GM21717 (cell line): ENCODE measurements around the gene PRRC2B.
A peak's percentile ranks its signal among the peaks of the same experiment; 100 is the strongest.

ENCODE experiments used
- ATAC-seq: cut with Tn5 transposase; IDR thresholded peaks from one replicate; pipeline ENCODE4 v1.9.1; 2021; ENCODE audit warnings: mild to moderate bottlenecking, moderate library complexity; ENCODE audit not compliant: unreplicated experiment

Gene PRRC2B

GRCh38 chr9:131482343-131483006 is 88.6 kb downstream of the PRRC2B start:
- no peak for ATAC-seq

- ATAC-seq, result no peak
Measured at GRCh38 chr9:131483319-131484050, 89.6 kb downstream of the PRRC2B start.

GRCh38 chr9:131484051-131484445 is 90.2 kb downstream of the PRRC2B start:
- no peak for ATAC-seq

GRCh38 chr9:131484560-131485185 is 90.8 kb downstream of the PRRC2B start:
- no peak for ATAC-seq

GRCh38 chr9:131485206-131485605 is 91.3 kb downstream of the PRRC2B start:
- no peak for ATAC-seq

GRCh38 chr9:131485728-131486422 is 92.0 kb downstream of the PRRC2B start:
- no peak for ATAC-seq

- ATAC-seq, result no peak
Measured at GRCh38 chr9:131487001-131487400, 93.1 kb downstream of the PRRC2B start.

- no peak for ATAC-seq
Measured at GRCh38 chr9:131487621-131488031, 93.7 kb downstream of the PRRC2B start.

GRCh38 chr9:131490514-131490913 is 96.6 kb downstream of the PRRC2B start:
- ATAC-seq, result no peak

GRCh38 chr9:131491001-131491710 is 97.3 kb downstream of the PRRC2B start:
- ATAC-seq, result no peak

- no peak for ATAC-seq
Measured at GRCh38 chr9:131492070-131492469, 98.2 kb downstream of the PRRC2B start.

GRCh38 chr9:131494296-131494870 is 100.5 kb downstream of the PRRC2B start:
- ATAC-seq, result no peak

- ATAC-seq, result no peak
Measured at GRCh38 chr9:131495785-131496184, 101.9 kb downstream of the PRRC2B start.

- ATAC-seq, result no peak
Measured at GRCh38 chr9:131496844-131497405, 103.0 kb downstream of the PRRC2B start.

- ATAC-seq, result no peak
Measured at GRCh38 chr9:131499254-131499767, 105.4 kb downstream of the PRRC2B start.

GRCh38 chr9:131500377-131500776 is 106.5 kb downstream of the PRRC2B start:
- ATAC-seq, result no peak

GRCh38 chr9:131500939-131501541 is 107.2 kb downstream of the PRRC2B start:
- no peak for ATAC-seq

- ATAC-seq, result peak; percentile 65
Measured at GRCh38 chr9:131502781-131503625, 109.1 kb downstream of the PRRC2B start, which contains the start of gene POMT1. POMT1 (plus strand) TSS chr9:131502918; CDS start chr9:131504219, 1,301 bp downstream.
